Activated T-cell treated with anti-CD3 and anti-CD28 coated beads, Interleukin-2, amount 50 U/mL, for 4 hours (primary cell): ENCODE results near the gene CNDP2. TPM values are rescaled to one million over a fixed set of nuclear protein-coding genes. Genes with fewer than 3 reads are reported as not detected.
"Not testable (repeated sequence)": the region's sequence is repeated elsewhere in the genome, so short reads cannot be mapped to it uniquely, and the experiment has no call there.

Source experiments
- ATAC-seq, 2 donors: fragments of 200-7000 bp; cut with Tn5 transposase; one replicate each; pipeline ENCODE4 v1.10.0; 2021
- DNase-seq: peaks from one replicate; pipeline ENCODE4 v3.0.0-alpha.2; 2020
- H3K27me3 Mint-ChIP-seq: one replicate; pipeline ENCODE4 v1.8.0; 2021; ENCODE audit warnings: low read depth, mixed read lengths
- H3K36me3 Mint-ChIP-seq: one replicate; pipeline ENCODE4 v1.8.0; 2022; ENCODE audit warnings: mixed read lengths; ENCODE audit not compliant: insufficient read depth
- H3K4me1 Mint-ChIP-seq: one replicate; pipeline ENCODE4 v1.8.0; 2021; ENCODE audit warnings: low read depth, mixed read lengths
- H3K4me3 Mint-ChIP-seq: one replicate; pipeline ENCODE4 v1.8.0; 2021; ENCODE audit warnings: mild to moderate bottlenecking, moderate library complexity, mixed read lengths
- H3K9me3 Mint-ChIP-seq: one replicate; pipeline ENCODE4 v1.8.0; 2021; ENCODE audit warnings: mixed read lengths
- total RNA-seq, 3 donors: library from RNA; stranded (reverse); gene quantifications; one replicate each; pipeline ENCODE4 v1.2.1, GENCODE V29; 2021

CNDP2 gene
- total RNA-seq, 3 donors from 2014 or later: 157 to 165 (median 164) TPM

DNA sequence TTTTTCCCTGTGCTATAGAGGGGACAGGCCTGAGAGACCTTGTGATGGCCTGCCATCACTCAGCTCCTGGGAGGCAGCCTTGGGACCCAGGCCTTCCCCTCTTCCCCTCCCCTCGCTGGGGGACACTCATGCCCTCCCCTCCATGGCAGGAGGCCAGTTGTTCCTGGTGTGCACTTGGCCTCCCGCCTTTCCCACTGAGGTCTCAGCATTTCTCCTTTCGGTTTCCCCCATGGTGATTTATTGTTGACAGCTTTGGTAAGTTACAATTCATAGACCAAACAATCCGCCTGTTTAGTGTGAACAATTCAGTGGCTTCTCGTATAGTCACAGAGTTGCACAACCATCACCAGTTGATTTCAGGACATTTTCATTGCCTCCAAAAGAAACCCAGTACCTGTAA, 27.9 kb downstream of the CNDP2 start:
- Mint-ChIP-seq H3K4me1 (no peaks in the 10 kb centered on the region), H3K27me3 (no peaks in the 10 kb centered on the region), H3K4me3 (no peak overlapping the region), H3K9me3 (no peaks in the 10 kb centered on the region), H3K36me3 (peaks cover 23% of the 10 kb centered on the region)
- ATAC-seq (no peak), DNase-seq (no peak)

- H3K9me3 Mint-ChIP-seq, H3K4me3 Mint-ChIP-seq, ATAC-seq, H3K4me1 Mint-ChIP-seq, DNase-seq, H3K27me3 Mint-ChIP-seq: not testable (repeated sequence)
- H3K36me3 Mint-ChIP-seq: peaks cover 15% of the 10 kb centered on the region
Measured at GRCh38 chr18:74524915-74525314, 28.8 kb downstream of the CNDP2 start.

DNA sequence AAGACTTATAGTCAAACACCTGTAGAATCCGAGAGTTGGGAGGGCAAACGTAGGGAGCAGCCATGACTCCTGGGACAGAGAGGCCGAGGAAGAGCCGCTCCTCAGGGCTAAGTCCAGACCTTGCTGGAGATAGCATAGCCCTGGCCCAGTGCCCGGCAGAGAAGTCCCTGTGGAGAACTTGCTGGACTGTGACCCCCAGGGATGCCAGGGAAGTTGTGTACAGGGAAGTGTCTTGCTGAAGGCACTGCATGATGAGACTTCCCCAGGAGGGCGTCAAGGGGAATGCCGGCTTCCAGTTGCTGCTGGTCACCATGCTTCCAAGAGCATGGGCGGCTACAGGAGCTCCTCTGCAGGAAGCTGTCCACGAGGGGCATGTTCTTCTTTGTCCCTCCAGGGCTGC, 29.6 kb downstream of the CNDP2 start:
- DNase-seq (no peak), ATAC-seq (no peak)
- Mint-ChIP-seq H3K27me3 (peaks cover 2% of the 10 kb centered on the region), H3K9me3 (no peaks in the 10 kb centered on the region), H3K36me3 (peaks cover 11% of the 10 kb centered on the region), H3K4me3 (no peak overlapping the region), H3K4me1 (no peaks in the 10 kb centered on the region)

DNA sequence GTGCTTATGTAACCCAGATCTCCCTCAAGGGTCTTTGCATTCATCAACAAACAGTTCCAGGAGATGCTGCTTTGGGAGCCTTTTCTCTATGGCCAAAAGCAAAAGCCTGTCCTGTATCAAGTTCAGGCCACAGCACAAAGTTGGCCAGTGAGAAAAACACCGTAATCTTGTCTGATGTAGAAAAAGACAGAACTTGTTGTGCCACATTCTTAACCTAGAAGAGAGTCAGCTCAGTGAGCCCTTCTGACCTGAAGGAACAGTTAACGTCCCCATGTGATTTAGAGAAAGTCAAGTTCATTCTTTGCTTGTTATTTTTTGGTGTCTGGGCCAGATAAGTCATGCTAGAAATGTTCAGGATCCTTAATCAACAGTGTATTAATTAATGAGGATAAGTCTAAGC, 30.3 kb downstream of the CNDP2 start:
- Mint-ChIP-seq H3K4me1 (no peaks in the 10 kb centered on the region), H3K4me3 (no peak overlapping the region), H3K36me3 (peaks cover 3% of the 10 kb centered on the region), H3K27me3 (peaks cover 2% of the 10 kb centered on the region), H3K9me3 (no peaks in the 10 kb centered on the region)
- ATAC-seq: no peak
- no peak for DNase-seq

- peaks cover 2% of the 10 kb centered on the region for H3K27me3 Mint-ChIP-seq
- H3K36me3 Mint-ChIP-seq: no peaks in the 10 kb centered on the region
- H3K9me3 Mint-ChIP-seq: no peaks in the 10 kb centered on the region
- ATAC-seq (no peak), DNase-seq (no peak)
- no peak overlapping the region for H3K4me3 Mint-ChIP-seq
- no peaks in the 10 kb centered on the region for H3K4me1 Mint-ChIP-seq
Measured at GRCh38 chr18:74528478-74528877, 32.3 kb downstream of the CNDP2 start.

- Mint-ChIP-seq H3K4me1 (no peaks in the 10 kb centered on the region), H3K27me3 (peaks cover 2% of the 10 kb centered on the region), H3K36me3 (no peaks in the 10 kb centered on the region), H3K9me3 (no peaks in the 10 kb centered on the region), H3K4me3 (no peak overlapping the region)
- DNase-seq (no peak), ATAC-seq (no peak)
Measured at GRCh38 chr18:74528913-74529312, 32.8 kb downstream of the CNDP2 start.

GRCh38 chr18:74529378-74529777, 33.2 kb downstream of the CNDP2 start:
- ATAC-seq (no peak), DNase-seq (no peak)
- peaks cover 2% of the 10 kb centered on the region for H3K27me3 Mint-ChIP-seq
- no peak overlapping the region for H3K4me3 Mint-ChIP-seq
- no peaks in the 10 kb centered on the region for H3K9me3 Mint-ChIP-seq
- H3K36me3 Mint-ChIP-seq: no peaks in the 10 kb centered on the region
- H3K4me1 Mint-ChIP-seq: no peaks in the 10 kb centered on the region

GRCh38 chr18:74529811-74530583, 33.8 kb downstream of the CNDP2 start:
- no peaks in the 10 kb centered on the region for H3K36me3 Mint-ChIP-seq
- DNase-seq (no peak), ATAC-seq (no peak)
- H3K4me3 Mint-ChIP-seq: no peak overlapping the region
- H3K4me1 Mint-ChIP-seq: no peaks in the 10 kb centered on the region
- H3K9me3 Mint-ChIP-seq: no peaks in the 10 kb centered on the region
- H3K27me3 Mint-ChIP-seq: peaks cover 2% of the 10 kb centered on the region

GRCh38 chr18:74530584-74530862, 34.4 kb downstream of the CNDP2 start:
- Mint-ChIP-seq H3K4me3 (no peak overlapping the region), H3K27me3 (peaks cover 2% of the 10 kb centered on the region), H3K4me1 (no peaks in the 10 kb centered on the region), H3K9me3 (no peaks in the 10 kb centered on the region), H3K36me3 (no peaks in the 10 kb centered on the region)
- no peak for DNase-seq
- no peak for ATAC-seq

- Mint-ChIP-seq H3K36me3 (no peaks in the 10 kb centered on the region), H3K27me3 (peaks cover 2% of the 10 kb centered on the region), H3K4me3 (no peak overlapping the region), H3K4me1 (no peaks in the 10 kb centered on the region), H3K9me3 (peaks cover 2% of the 10 kb centered on the region)
- ATAC-seq: no peak
- no peak for DNase-seq
Measured at GRCh38 chr18:74531043-74531442, 34.9 kb downstream of the CNDP2 start.

DNA sequence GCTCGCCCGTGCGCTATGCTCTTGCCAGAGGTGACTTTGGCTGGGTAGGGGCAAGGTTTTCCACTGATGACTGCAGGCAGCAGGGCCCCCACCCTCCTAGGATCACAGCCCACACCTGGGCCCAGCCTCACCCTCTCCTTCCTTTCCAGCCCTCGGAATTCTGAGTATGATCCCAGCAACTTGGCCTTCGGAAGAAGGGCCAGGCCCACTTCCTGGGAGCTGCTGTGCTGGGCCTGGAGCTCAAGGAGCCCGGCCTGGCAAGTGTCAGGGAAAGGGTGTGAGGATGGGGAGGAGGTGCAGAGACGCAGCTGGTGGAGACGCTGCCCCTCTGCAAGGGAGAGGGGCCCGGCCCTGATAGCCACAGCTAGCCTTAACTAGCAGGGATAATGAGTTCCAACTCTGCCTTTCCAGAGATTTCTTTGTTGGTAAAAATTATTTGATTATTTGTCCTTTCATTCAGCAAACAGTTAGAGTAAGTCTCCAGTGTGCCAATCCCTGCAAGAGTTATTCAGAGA, 36.4 kb downstream of the CNDP2 start:
- Mint-ChIP-seq H3K9me3 (peaks cover 5% of the 10 kb centered on the region), H3K27me3 (peaks cover 2% of the 10 kb centered on the region), H3K4me3 (no peak overlapping the region), H3K4me1 (no peaks in the 10 kb centered on the region), H3K36me3 (no peaks in the 10 kb centered on the region)
- ATAC-seq (no peak), DNase-seq (no peak)

- H3K9me3 Mint-ChIP-seq: peaks cover 5% of the 10 kb centered on the region
- ATAC-seq (no peak), DNase-seq (no peak)
- no peak overlapping the region for H3K4me3 Mint-ChIP-seq
- H3K27me3 Mint-ChIP-seq: peaks cover 2% of the 10 kb centered on the region
- H3K4me1 Mint-ChIP-seq: no peaks in the 10 kb centered on the region
- no peaks in the 10 kb centered on the region for H3K36me3 Mint-ChIP-seq
Measured at GRCh38 chr18:74533666-74534065, 37.5 kb downstream of the CNDP2 start.

GRCh38 chr18:74534150-74534969, 38.2 kb downstream of the CNDP2 start, which contains the start of gene CNDP1:
CNDP1 (plus strand) TSS chr18:74534500; CDS start chr18:74534668, 168 bp downstream.
- DNase-seq: no peak
- H3K36me3 Mint-ChIP-seq: no peaks in the 10 kb centered on the region
- ATAC-seq: no peak
- no peak within 1 kb of the TSS for H3K4me3 Mint-ChIP-seq
- H3K27me3 Mint-ChIP-seq: peaks cover 2% of the 10 kb centered on the region
- peaks cover 5% of the 10 kb centered on the region for H3K9me3 Mint-ChIP-seq
- H3K4me1 Mint-ChIP-seq: no peaks in the 10 kb centered on the region

DNA sequence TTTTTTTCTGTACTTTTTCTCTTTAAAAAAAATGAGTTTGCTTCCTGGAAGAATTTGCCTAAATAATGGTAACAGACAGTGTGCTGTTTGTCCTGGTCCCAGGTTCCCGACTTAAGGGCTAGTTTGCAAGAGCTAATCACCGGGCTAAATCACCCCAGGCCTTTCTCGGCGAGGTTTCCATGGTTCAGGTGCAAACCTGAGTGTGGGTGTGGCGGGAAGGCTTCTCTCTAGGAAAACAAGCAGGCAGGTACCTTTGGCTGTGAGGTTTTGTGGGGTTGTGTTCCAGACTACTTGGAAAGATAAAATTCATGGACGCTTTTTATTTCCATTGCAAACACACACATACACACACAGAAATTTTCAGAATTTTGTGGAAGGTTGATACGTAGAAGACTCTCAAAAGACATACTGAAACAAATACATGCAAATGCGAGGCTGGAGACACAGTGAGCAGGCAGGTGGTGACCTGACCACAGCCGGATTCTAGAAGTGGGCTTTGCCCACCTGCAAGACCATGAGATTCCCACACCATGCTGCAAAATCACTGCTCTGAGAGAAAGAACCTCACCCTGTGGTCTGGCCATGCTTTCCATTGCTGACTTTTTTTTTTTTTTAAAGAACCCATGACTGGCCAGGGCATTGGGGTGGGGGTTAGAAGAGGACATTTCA, 39.0 kb downstream of the CNDP2 start:
- DNase-seq (no peak), ATAC-seq (no peak)
- peaks cover 5% of the 10 kb centered on the region for H3K9me3 Mint-ChIP-seq
- no peaks in the 10 kb centered on the region for H3K4me1 Mint-ChIP-seq
- H3K36me3 Mint-ChIP-seq: no peaks in the 10 kb centered on the region
- no peak overlapping the region for H3K4me3 Mint-ChIP-seq
- H3K27me3 Mint-ChIP-seq: peaks cover 2% of the 10 kb centered on the region
